ENCODE results near the gene OXGR1. TPM values are rescaled to one million over a fixed set of nuclear protein-coding genes. Genes with fewer than 3 reads are reported as not detected.
"Not testable (repeated sequence)": the region's sequence is repeated elsewhere in the genome, so short reads cannot be mapped to it uniquely, and the experiment has no call there.

OXGR1 gene
- polyA plus RNA-seq, 2 of the 4 experiments (the other 2 are of a cell fraction) = not detected

DNA sequence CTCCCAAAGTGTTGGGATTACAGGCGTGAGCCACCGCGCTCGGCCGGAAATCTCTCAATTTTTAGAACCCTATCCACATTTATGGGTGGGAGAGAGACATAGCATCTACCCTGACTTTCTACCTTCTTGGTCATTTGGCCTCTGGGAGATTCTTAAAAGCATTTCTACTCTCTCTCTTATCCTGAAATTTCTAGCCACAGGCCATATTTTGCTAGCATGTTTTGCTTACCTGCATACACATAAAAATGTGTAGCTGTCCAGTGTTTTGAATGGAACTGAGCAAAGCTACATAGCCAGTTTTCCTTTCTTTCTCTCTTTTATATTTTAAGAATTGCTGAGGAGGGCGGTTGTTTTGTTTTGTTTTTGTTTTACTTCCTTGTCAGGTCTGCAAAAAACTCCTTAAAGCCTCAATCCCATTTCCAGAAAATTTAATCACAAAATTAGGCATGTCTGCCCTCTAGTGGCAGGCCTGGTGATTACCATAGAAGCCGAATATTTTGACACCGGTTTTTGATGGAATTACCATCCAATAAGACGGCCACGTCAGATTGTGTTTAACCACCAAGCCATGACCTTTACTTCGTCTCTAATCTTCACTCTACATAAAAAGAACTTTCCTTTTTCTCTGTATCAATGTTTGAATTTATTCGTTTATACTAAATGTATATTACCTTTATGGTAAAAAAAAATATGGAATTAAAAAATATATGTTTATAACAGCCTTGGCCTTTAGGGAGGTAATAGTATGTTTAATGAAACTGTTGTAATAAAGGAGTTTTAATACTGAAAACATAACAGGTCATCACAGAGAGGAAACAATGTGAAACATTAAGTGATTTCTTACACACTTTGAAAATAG lies 34.4 kb upstream of the OXGR1 start (continued):
- TF ChIP-seq KDM5A (IDR thresholded peaks at IDR 0.05) = no peak

DNA sequence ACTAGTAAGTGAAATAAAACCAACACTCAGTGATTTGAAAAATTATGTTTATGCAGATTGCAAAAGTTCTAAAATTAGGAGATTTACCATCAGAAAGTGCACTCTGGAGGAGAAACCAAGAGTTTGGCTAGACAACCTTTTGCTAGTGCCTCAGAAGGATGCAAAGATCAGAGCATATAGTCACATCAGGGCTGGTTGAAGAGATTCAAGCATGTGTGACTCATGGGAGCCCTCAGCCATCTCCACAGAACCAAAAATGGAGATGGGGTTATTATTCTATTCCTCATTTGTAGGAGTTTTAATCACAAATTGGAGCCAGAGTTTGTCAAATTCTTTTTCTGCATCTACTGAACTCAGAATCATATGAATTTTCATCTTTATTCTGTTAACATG lies 32.9 kb upstream of the OXGR1 start:
- DNase-seq (ENCODE audit: low read depth in 1 of 2, low spot score in 1 of 2) (no peak), ATAC-seq (no peak), FAIRE-seq (no peak)
- H3K27ac ChIP-seq = no peak overlapping the region
- H3K4me2 ChIP-seq = no peak overlapping the region
- peaks cover 8% of the 10 kb centered on the region; the same call in 2 of the 3 replicates for H3K9me3 ChIP-seq
- POLR2A ChIA-PET = no interaction called here
- H3K4me3 ChIP-seq = no peak overlapping the region
- CTCF ChIA-PET = no interaction called here
- TF ChIP-seq SREBF2 (IDR thresholded peaks at IDR 0.05) (no peak), FOXS1 (CRISPR knock-in tag; IDR thresholded peaks at IDR 0.05) (no peak), CHD4 (IDR thresholded peaks at IDR 0.05; ENCODE audit: borderline replicate concordance) (no peak), HOXA7 (CRISPR knock-in tag; IDR thresholded peaks at IDR 0.05) (no peak), RFX5 (IDR thresholded peaks at IDR 0.05) (no peak), RAD21 (conservative IDR thresholded peaks at IDR 0.05 in 1 of 2, IDR thresholded peaks at IDR 0.05 in 1 of 2) (no peak), NPAS2 (CRISPR knock-in tag; IDR thresholded peaks at IDR 0.05; ENCODE audit: borderline replicate concordance) (no peak)
- TF ChIP-seq, protein P1, sequence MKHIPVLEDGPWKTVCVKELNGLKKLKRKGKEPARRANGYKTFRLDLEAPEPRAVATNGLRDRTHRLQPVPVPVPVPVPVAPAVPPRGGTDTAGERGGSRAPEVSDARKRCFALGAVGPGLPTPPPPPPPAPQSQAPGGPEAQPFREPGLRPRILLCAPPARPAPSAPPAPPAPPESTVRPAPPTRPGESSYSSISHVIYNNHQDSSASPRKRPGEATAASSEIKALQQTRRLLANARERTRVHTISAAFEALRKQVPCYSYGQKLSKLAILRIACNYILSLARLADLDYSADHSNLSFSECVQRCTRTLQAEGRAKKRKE (CRISPR knock-in tag; IDR thresholded peaks at IDR 0.05; ENCODE audit: low read depth) = no peak
- TF ChIP-seq, protein P2, sequence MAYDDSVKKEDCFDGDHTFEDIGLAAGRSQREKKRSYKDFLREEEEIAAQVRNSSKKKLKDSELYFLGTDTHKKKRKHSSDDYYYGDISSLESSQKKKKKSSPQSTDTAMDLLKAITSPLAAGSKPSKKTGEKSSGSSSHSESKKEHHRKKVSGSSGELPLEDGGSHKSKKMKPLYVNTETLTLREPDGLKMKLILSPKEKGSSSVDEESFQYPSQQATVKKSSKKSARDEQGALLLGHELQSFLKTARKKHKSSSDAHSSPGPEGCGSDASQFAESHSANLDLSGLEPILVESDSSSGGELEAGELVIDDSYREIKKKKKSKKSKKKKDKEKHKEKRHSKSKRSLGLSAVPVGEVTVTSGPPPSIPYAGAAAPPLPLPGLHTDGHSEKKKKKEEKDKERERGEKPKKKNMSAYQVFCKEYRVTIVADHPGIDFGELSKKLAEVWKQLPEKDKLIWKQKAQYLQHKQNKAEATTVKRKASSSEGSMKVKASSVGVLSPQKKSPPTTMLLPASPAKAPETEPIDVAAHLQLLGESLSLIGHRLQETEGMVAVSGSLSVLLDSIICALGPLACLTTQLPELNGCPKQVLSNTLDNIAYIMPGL (CRISPR knock-in tag; IDR thresholded peaks at IDR 0.05; ENCODE audit: borderline replicate concordance) = no peak
- H3K4me1 ChIP-seq = no peaks in the 10 kb centered on the region

DNA sequence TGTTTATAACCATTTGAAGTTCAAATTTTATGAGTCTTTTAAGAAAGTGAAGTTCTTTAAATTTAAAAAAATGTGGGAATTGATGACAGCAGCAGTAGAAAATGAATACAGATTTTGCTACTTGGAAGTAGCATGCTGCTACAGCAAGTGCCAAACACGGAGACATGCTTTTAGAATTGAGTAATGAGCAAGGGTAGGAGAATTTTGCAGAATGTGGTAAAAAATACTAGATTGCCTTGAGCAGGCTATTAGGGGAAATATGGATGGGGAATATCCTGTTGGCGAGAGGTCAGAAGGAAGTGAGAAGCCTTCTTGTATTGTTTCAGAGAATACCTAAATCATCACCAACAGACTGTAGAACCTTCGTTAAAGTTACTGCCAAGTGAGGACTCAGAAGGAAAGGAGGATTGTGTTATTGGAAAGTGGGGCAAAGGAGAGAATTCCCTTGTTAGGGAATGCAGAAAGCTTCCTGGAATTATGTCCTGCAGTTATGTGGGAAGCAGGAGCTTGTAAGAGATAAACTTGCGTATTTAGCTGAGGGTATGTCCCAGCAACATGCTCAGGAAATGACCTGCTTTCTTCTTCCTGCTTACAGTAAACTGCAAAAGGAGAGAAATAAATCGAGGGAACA lies 32.4 kb upstream of the OXGR1 start:
- POLR2A ChIA-PET = no interaction called here
- no peak overlapping the region for H3K27ac ChIP-seq
- no peaks in the 10 kb centered on the region for H3K4me1 ChIP-seq
- CTCF ChIA-PET = no interaction called here
- H3K4me2 ChIP-seq = no peak overlapping the region
- peaks cover 8% of the 10 kb centered on the region; the same call in 2 of the 3 replicates for H3K9me3 ChIP-seq
- DNase-seq (ENCODE audit: low read depth in 1 of 2, low spot score in 1 of 2) (no peak), ATAC-seq (no peak), FAIRE-seq (no peak)
- 48% methylated on average over 5 of the region's 5 CpGs for WGBS (ENCODE audit: missing lambda C conversion rate)
- H3K4me3 ChIP-seq = no peak overlapping the region
- TF ChIP-seq HOXA7 (CRISPR knock-in tag; IDR thresholded peaks at IDR 0.05) (no peak), SMC3 (IDR thresholded peaks at IDR 0.05) (no peak), ZNF302 (CRISPR knock-in tag; IDR thresholded peaks at IDR 0.05) (no peak), KDM5A (IDR thresholded peaks at IDR 0.05) (no peak), BHLHE40 (IDR thresholded peaks at IDR 0.05; ENCODE audit: low read depth, low read length) (no peak), HDAC2 (IDR thresholded peaks at IDR 0.05) (no peak), KDM1A (IDR thresholded peaks at IDR 0.05; ENCODE audit: low read depth) (no peak), FOXS1 (CRISPR knock-in tag; IDR thresholded peaks at IDR 0.05) (no peak), HOXB5 (CRISPR knock-in tag; IDR thresholded peaks at IDR 0.05) (no peak), RFX5 (IDR thresholded peaks at IDR 0.05) (no peak), NPAS2 (CRISPR knock-in tag; IDR thresholded peaks at IDR 0.05; ENCODE audit: borderline replicate concordance) (no peak), JUNB (IDR thresholded peaks at IDR 0.05) (no peak)
- TF ChIP-seq, protein P3, sequence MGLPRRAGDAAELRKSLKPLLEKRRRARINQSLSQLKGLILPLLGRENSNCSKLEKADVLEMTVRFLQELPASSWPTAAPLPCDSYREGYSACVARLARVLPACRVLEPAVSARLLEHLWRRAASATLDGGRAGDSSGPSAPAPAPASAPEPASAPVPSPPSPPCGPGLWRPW (IDR thresholded peaks at IDR 0.05) = no peak

DNA sequence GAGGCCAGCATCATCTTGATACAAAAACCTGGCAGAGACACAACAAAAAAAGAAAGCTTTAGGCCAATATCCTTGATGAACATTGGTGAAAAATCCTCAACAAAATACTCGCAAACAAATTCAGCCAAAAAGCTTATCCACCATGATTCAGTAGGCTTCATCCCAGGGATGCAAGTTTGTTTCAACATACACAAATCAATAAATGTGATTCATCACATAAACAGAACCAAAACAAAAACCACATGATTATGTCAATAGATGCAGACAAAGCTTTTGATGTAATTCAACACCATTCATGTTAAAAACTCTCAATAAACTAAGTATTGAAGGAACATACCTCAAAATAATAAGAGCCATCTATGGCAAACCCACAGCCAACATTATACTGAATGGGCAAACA lies 29.5 kb upstream of the OXGR1 start:
- ATAC-seq; H3K4me2 ChIP-seq; H3K27ac ChIP-seq; H3K4me1 ChIP-seq; POLR2A ChIA-PET; DNase-seq (ENCODE audit: low read depth in 1 of 2, low spot score in 1 of 2); FAIRE-seq; H3K9me3 ChIP-seq; H3K4me3 ChIP-seq: not testable (repeated sequence)
- CTCF ChIA-PET = interaction anchor here (1.7 kb wide), 1 partner anchor 9 kb away, joined by 7 read pairs; no protein-coding TSS in a partner anchor
- 87% methylated on average over 1 of the region's 1 CpG for WGBS (ENCODE audit: missing lambda C conversion rate)

Data from A549 (cell line).